PFSK-1 (cell line): Measurements from ENCODE around the gene CDCA5.

ENCODE experiments used
- FOXP2 ChIP-seq: optimal IDR thresholded peaks from 2 replicates; pipeline ENCODE3; 2011; ENCODE audit warnings: borderline replicate concordance, control low read depth, inconsistent platforms; ENCODE audit not compliant: insufficient read depth; ENCODE audit errors: extremely low read length, extremely low read depth
- POLR2AphosphoS5 ChIP-seq: IDR thresholded peaks from 2 replicates; pipeline ENCODE4 v1.6.1; 2012; ENCODE audit warnings: low read depth, mild to moderate bottlenecking, control low read depth, low read length, moderate library complexity
- SIN3A ChIP-seq: IDR thresholded peaks from 2 replicates; pipeline ENCODE4 v1.6.1; 2012; ENCODE audit warnings: mild to moderate bottlenecking, low read length, moderate library complexity, borderline replicate concordance; ENCODE audit not compliant: insufficient read depth
- TAF1 ChIP-seq: IDR thresholded peaks from 2 replicates; pipeline ENCODE4 v1.6.1; 2012; ENCODE audit warnings: low read length, control low read depth, borderline replicate concordance; ENCODE audit not compliant: insufficient read depth
- TF ChIP-seq, protein P1 (sequence below), 2 experiments: IDR thresholded peaks; 2 replicates each; pipeline versions ENCODE4 v1.6.1 to v1.8.0; 2011 to 2012; ENCODE audit warnings: low read depth in 2 of 2, low read length in 2 of 2, control low read depth in 1 of 2, inconsistent platforms in 1 of 2, mild to moderate bottlenecking in 1 of 2, moderate library complexity in 1 of 2; ENCODE audit not compliant: insufficient read depth in 1 of 2

Gene CDCA5

GRCh38 chr11:65072631-65072966 lies 11.2 kb downstream of the CDCA5 start:
- TF ChIP-seq FOXP2 (no peak), SIN3A (no peak)
- TF ChIP-seq, protein P1, sequence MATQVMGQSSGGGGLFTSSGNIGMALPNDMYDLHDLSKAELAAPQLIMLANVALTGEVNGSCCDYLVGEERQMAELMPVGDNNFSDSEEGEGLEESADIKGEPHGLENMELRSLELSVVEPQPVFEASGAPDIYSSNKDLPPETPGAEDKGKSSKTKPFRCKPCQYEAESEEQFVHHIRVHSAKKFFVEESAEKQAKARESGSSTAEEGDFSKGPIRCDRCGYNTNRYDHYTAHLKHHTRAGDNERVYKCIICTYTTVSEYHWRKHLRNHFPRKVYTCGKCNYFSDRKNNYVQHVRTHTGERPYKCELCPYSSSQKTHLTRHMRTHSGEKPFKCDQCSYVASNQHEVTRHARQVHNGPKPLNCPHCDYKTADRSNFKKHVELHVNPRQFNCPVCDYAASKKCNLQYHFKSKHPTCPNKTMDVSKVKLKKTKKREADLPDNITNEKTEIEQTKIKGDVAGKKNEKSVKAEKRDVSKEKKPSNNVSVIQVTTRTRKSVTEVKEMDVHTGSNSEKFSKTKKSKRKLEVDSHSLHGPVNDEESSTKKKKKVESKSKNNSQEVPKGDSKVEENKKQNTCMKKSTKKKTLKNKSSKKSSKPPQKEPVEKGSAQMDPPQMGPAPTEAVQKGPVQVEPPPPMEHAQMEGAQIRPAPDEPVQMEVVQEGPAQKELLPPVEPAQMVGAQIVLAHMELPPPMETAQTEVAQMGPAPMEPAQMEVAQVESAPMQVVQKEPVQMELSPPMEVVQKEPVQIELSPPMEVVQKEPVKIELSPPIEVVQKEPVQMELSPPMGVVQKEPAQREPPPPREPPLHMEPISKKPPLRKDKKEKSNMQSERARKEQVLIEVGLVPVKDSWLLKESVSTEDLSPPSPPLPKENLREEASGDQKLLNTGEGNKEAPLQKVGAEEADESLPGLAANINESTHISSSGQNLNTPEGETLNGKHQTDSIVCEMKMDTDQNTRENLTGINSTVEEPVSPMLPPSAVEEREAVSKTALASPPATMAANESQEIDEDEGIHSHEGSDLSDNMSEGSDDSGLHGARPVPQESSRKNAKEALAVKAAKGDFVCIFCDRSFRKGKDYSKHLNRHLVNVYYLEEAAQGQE (IDR thresholded peaks at IDR 0.05; ENCODE audit: insufficient read depth in 1 of 2, low read depth in 2 of 2, low read length in 2 of 2): no peak

- TF ChIP-seq, protein P1 (IDR thresholded peaks at IDR 0.05; ENCODE audit: insufficient read depth in 1 of 2, low read depth in 2 of 2, low read length in 2 of 2): no peak
- TF ChIP-seq SIN3A (no peak), POLR2AphosphoS5 (no peak), TAF1 (no peak), FOXP2 (no peak)
Observed at GRCh38 chr11:65071907-65072630, 11.8 kb downstream of the CDCA5 start.

DNA sequence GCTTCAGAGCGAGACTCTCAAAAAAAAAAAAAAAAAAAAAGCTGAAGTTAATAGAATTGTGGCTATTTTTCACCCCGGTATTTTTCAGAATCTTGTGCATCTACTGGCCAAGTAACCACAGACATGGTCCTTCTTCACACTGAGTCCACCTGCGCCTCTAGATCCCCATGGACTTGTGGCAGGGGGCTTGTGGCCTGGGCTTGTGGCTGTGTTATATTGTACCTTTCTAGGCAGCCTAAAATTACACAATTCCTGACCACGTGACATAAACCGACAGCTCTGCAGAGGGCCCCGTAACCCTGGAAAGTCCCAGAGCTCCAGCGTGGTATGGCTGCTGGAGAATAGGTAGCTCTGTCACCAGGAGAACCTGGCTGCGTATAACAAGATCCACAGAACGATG lies 14.6 kb downstream of the CDCA5 start:
- TF ChIP-seq, protein P1 (IDR thresholded peaks at IDR 0.05; ENCODE audit: insufficient read depth in 1 of 2, low read depth in 2 of 2, low read length in 2 of 2): no peak
- no peak for TF ChIP-seq FOXP2
- TF ChIP-seq SIN3A: no peak
- no peak for TF ChIP-seq POLR2AphosphoS5
- TF ChIP-seq TAF1: no peak

DNA sequence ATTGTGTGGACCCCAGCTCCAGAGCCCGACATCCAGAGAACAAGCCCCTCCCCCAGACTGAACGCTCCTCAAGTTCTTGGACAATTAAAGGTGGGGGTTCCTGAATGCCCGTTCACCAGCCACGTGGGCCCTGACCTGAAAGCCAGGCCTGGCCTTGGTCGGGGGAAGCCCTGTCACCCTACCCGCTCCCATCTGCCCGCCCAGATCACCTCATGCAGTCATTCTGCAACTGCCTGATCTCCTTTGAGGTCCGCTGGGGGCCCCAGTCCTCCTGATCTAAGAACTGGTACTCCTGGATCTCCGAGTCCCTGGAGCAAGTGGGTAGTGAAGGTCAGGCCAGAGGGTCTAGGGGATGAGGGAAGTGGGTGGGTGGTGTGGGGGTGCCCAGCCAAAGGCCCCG lies 16.4 kb downstream of the CDCA5 start:
- TF ChIP-seq, protein P1 (IDR thresholded peaks at IDR 0.05; ENCODE audit: insufficient read depth in 1 of 2, low read depth in 2 of 2, low read length in 2 of 2): no peak
- TF ChIP-seq TAF1: no peak
- TF ChIP-seq POLR2AphosphoS5: no peak
- no peak for TF ChIP-seq SIN3A
- no peak for TF ChIP-seq FOXP2

DNA sequence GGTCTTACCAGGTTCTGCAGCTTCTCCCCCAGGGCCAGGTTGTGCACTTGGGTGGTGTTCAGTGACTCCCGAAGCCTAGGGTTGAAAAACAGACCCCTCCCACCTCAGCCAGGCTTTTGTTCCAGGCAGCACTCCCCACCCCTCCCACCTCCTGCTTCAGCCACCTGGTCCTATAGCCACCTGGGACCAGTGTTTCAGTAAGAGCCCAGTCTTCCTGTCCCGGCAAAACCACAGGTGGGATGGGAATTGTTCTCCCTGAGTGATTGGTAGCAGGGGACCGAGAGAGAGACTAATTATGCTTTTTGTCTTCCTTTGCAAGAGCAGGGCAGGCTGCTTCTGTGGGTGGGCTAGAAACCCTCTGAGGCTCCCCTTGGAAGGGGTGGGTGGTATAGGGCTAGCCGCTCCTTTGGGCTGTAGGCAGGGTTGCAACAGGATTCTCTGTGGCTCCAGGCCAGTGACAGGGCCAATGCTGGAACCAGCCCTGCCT lies 17.0 kb downstream of the CDCA5 start:
- TF ChIP-seq SIN3A: no peak
- no peak for TF ChIP-seq FOXP2
- no peak for TF ChIP-seq TAF1
- no peak for TF ChIP-seq POLR2AphosphoS5
- TF ChIP-seq, protein P1 (IDR thresholded peaks at IDR 0.05; ENCODE audit: insufficient read depth in 1 of 2, low read depth in 2 of 2, low read length in 2 of 2): no peak
